GM19351 (cell line): ENCODE data around the gene MSMP.

Experiments
- ATAC-seq: cut with Tn5 transposase; IDR thresholded peaks from one replicate; pipeline ENCODE4 v1.9.1; 2021; ENCODE audit warnings: mild to moderate bottlenecking, moderate library complexity; ENCODE audit not compliant: unreplicated experiment

MSMP gene

GRCh38 chr9:35754264-35754663 lies at the start of gene MSMP:
TSS of gene MSMP (minus strand) at chr9:35754276. CDS start at chr9:35754129, 147 bp downstream.
- ATAC-seq, result no peak

- no peak for ATAC-seq
Measured at GRCh38 chr9:35801328-35802128, 47.5 kb upstream of the MSMP start.

- no peak for ATAC-seq
Measured at GRCh38 chr9:35800530-35800929, 46.5 kb upstream of the MSMP start.

- no peak for ATAC-seq
Measured at GRCh38 chr9:35798658-35799374, 44.7 kb upstream of the MSMP start.

- ATAC-seq, result no peak
Measured at GRCh38 chr9:35797311-35798109, 43.4 kb upstream of the MSMP start.

- no peak for ATAC-seq
Measured at GRCh38 chr9:35795695-35796094, 41.6 kb upstream of the MSMP start.

GRCh38 chr9:35793461-35793860 lies 39.4 kb upstream of the MSMP start:
- no peak for ATAC-seq

- no peak for ATAC-seq
Measured at GRCh38 chr9:35792826-35793225, 38.8 kb upstream of the MSMP start.

- ATAC-seq, result no peak
Measured at GRCh38 chr9:35792024-35792813, 38.1 kb upstream of the MSMP start.

GRCh38 chr9:35791297-35791921 lies 37.3 kb upstream of the MSMP start, which contains the start of gene NPR2:
TSS of gene NPR2 (plus strand) at chr9:35791591. CDS start at chr9:35792409, 818 bp downstream.
- ATAC-seq, result no peak

GRCh38 chr9:35790385-35791296 lies 36.6 kb upstream of the MSMP start:
- no peak for ATAC-seq

GRCh38 chr9:35790025-35790384 lies 35.9 kb upstream of the MSMP start:
- ATAC-seq, result no peak

GRCh38 chr9:35789541-35789940 lies 35.5 kb upstream of the MSMP start:
- no peak for ATAC-seq

- no peak for ATAC-seq
Measured at GRCh38 chr9:35783418-35783817, 29.3 kb upstream of the MSMP start.

GRCh38 chr9:35781066-35781465 lies 27.0 kb upstream of the MSMP start:
- ATAC-seq, result no peak

GRCh38 chr9:35778496-35778895 lies 24.4 kb upstream of the MSMP start:
- ATAC-seq, result no peak

- no peak for ATAC-seq
Measured at GRCh38 chr9:35776018-35776417, 21.9 kb upstream of the MSMP start.

- no peak for ATAC-seq
Measured at GRCh38 chr9:35774907-35775635, 21.0 kb upstream of the MSMP start.
